Measurements from ENCODE around the gene PDXK. TPM values are rescaled to one million over a fixed set of nuclear protein-coding genes. Genes with fewer than 3 reads are reported as not detected.

PDXK gene
- total RNA-seq, 2 donors from 2014 or later, result 155 to 188 TPM

GRCh38 chr21:43734928-43735229 lies 15.9 kb downstream of the PDXK start:
- no peak for DNase-seq

GRCh38 chr21:43735236-43736091 lies 16.5 kb downstream of the PDXK start:
- intact Hi-C loops (cut with DNase I), result no loop called here
- H3K27me3 ChIP-seq, result no peaks in the 10 kb centered on the region
- H3K27ac ChIP-seq, result no peak overlapping the region
- no peak overlapping the region for H3K9ac ChIP-seq (ENCODE audit: low read depth in 2 of 2, low read length in 2 of 2)
- no peak overlapping the region for H3K4me3 ChIP-seq
- H3K4me1 ChIP-seq, result peaks cover 20% of the 10 kb centered on the region
- no peaks in the 10 kb centered on the region for H3K36me3 ChIP-seq
- no peak for DNase-seq
- no peak for TF ChIP-seq CTCF (IDR thresholded peaks at IDR 0.05)
- H3K9me3 ChIP-seq, result no peaks in the 10 kb centered on the region

More at GRCh38 chr21:43734928-43735229, 15.9 kb downstream of the PDXK start:
- intact Hi-C loops (cut with DNase I), result no loop called here
- Histone ChIP-seq H3K9ac (ENCODE audit: low read depth in 2 of 2, low read length in 2 of 2) (peak overlapping the region in 1 of 2 donors; percentile 77), H3K9me3 (no peaks in the 10 kb centered on the region), H3K4me1 (peaks cover 20% of the 10 kb centered on the region), H3K27me3 (no peaks in the 10 kb centered on the region), H3K27ac (no peak overlapping the region), H3K36me3 (no peaks in the 10 kb centered on the region), H3K4me3 (no peak overlapping the region)
- TF ChIP-seq CTCF (IDR thresholded peaks at IDR 0.05), result no peak

GRCh38 chr21:43736224-43736883 lies 17.4 kb downstream of the PDXK start:
- no peak for TF ChIP-seq CTCF (IDR thresholded peaks at IDR 0.05)
- Histone ChIP-seq H3K27ac (no peak overlapping the region), H3K27me3 (no peaks in the 10 kb centered on the region), H3K9me3 (no peaks in the 10 kb centered on the region), H3K4me1 (peaks cover 14% of the 10 kb centered on the region), H3K9ac (ENCODE audit: low read depth in 2 of 2, low read length in 2 of 2) (no peak overlapping the region), H3K36me3 (no peaks in the 10 kb centered on the region), H3K4me3 (no peak overlapping the region)
- intact Hi-C loops (cut with DNase I), result no loop called here
- DNase-seq, result no peak

- TF ChIP-seq CTCF (IDR thresholded peaks at IDR 0.05), result no peak
- intact Hi-C loops (cut with DNase I), result no loop called here
- H3K36me3 ChIP-seq, result no peaks in the 10 kb centered on the region
- DNase-seq, result no peak
- peaks cover 12% of the 10 kb centered on the region for H3K4me1 ChIP-seq
- H3K9ac ChIP-seq (ENCODE audit: low read depth in 2 of 2, low read length in 2 of 2), result no peak overlapping the region
- no peaks in the 10 kb centered on the region for H3K9me3 ChIP-seq
- no peaks in the 10 kb centered on the region for H3K27me3 ChIP-seq
- H3K4me3 ChIP-seq, result no peak overlapping the region
- no peak overlapping the region for H3K27ac ChIP-seq
Observed at GRCh38 chr21:43737158-43737950, 18.4 kb downstream of the PDXK start.

- H3K4me1 ChIP-seq, result no peaks in the 10 kb centered on the region
- H3K4me3 ChIP-seq, result no peak overlapping the region
- DNase-seq, result no peak
- no peaks in the 10 kb centered on the region for H3K27me3 ChIP-seq
- no peaks in the 10 kb centered on the region for H3K36me3 ChIP-seq
- no peak overlapping the region for H3K9ac ChIP-seq (ENCODE audit: low read depth in 2 of 2, low read length in 2 of 2)
- no peak for TF ChIP-seq CTCF (IDR thresholded peaks at IDR 0.05)
- no peaks in the 10 kb centered on the region for H3K9me3 ChIP-seq
- intact Hi-C loops (cut with DNase I), result no loop called here
- H3K27ac ChIP-seq, result no peak overlapping the region
Observed at GRCh38 chr21:43739621-43740435, 20.9 kb downstream of the PDXK start.

Measured in colonic mucosa (tissue), 4 donors.